ENCODE measurements around the gene MAN2B1.

The MAN2B1 gene

GRCh38 chr19:12669270-12670158 lies 3.0 kb upstream of the MAN2B1 start:
- Histone ChIP-seq H3K36me3 (ENCODE audit: insufficient read depth, low read length) (peaks cover 11% of the 10 kb centered on the region; the same call in 1 of the 2 replicates), H3K79me2 (ENCODE audit: insufficient read depth, low read length) (peaks cover 38% of the 10 kb centered on the region)

GRCh38 chr19:12668932-12669269 lies 2.4 kb upstream of the MAN2B1 start:
- Histone ChIP-seq H3K79me2 (ENCODE audit: insufficient read depth, low read length) (peaks cover 38% of the 10 kb centered on the region), H3K36me3 (ENCODE audit: insufficient read depth, low read length) (peaks cover 5% of the 10 kb centered on the region; the same call in 1 of the 2 replicates)
- no peak for TF ChIP-seq EZH2phosphoT487 (IDR thresholded peaks at IDR 0.05; ENCODE audit: borderline replicate concordance)
- no peak for TF ChIP-seq CTCF (conservative IDR thresholded peaks at IDR 0.05; ENCODE audit: low read length)

More at GRCh38 chr19:12669270-12670158, 3.0 kb upstream of the MAN2B1 start:
- H3K4me2 ChIP-seq (ENCODE audit: low read depth, low read length, poor library complexity, severe bottlenecking) = peak overlapping the region; percentile 89
- H2AFZ ChIP-seq (ENCODE audit: low read length) = peak overlapping the region; percentile 90
- H3K9ac ChIP-seq (ENCODE audit: low read depth, low read length, poor library complexity, severe bottlenecking) = peak overlapping the region; percentile 89
- no peaks in the 10 kb centered on the region for H3K9me2 ChIP-seq (replicated peaks; ENCODE audit: low read depth, low read length)
- no peaks in the 10 kb centered on the region for H3K9me3 ChIP-seq (ENCODE audit: insufficient read depth, low read depth, low read length)
- H3K27me3 ChIP-seq (ENCODE audit: insufficient read depth, low read length, poor library complexity, severe bottlenecking) = no peaks in the 10 kb centered on the region
- peaks cover 25% of the 10 kb centered on the region for H3K4me1 ChIP-seq (ENCODE audit: insufficient read depth, low read length, poor library complexity, severe bottlenecking)
- peak overlapping the region; percentile 79 for H3K4me3 ChIP-seq (ENCODE audit: low read length, poor library complexity, severe bottlenecking)
- no peaks in the 10 kb centered on the region for H3F3A ChIP-seq (ENCODE audit: low read depth)
- no peak for TF ChIP-seq EZH2phosphoT487 (IDR thresholded peaks at IDR 0.05; ENCODE audit: borderline replicate concordance)
- TF ChIP-seq CTCF (conservative IDR thresholded peaks at IDR 0.05; ENCODE audit: low read length) = no peak
- peaks cover 13% of the 10 kb centered on the region for H4K20me1 ChIP-seq (ENCODE audit: insufficient read depth, low read length, poor library complexity, severe bottlenecking)

GRCh38 chr19:12668346-12668745 lies 1.8 kb upstream of the MAN2B1 start:
- Histone ChIP-seq H3K36me3 (ENCODE audit: insufficient read depth, low read length) (peaks cover 5% of the 10 kb centered on the region; the same call in 1 of the 2 replicates), H4K20me1 (ENCODE audit: insufficient read depth, low read length, poor library complexity, severe bottlenecking) (peaks cover 13% of the 10 kb centered on the region), H3K4me1 (ENCODE audit: insufficient read depth, low read length, poor library complexity, severe bottlenecking) (peaks cover 25% of the 10 kb centered on the region), H3K9me2 (replicated peaks; ENCODE audit: low read depth, low read length) (no peaks in the 10 kb centered on the region), H2AFZ (ENCODE audit: low read length) (no peak overlapping the region), H3K4me3 (ENCODE audit: low read length, poor library complexity, severe bottlenecking) (peak overlapping the region; percentile 79), H3K79me2 (ENCODE audit: insufficient read depth, low read length) (peaks cover 38% of the 10 kb centered on the region), H3K27me3 (ENCODE audit: insufficient read depth, low read length, poor library complexity, severe bottlenecking) (no peaks in the 10 kb centered on the region), H3F3A (ENCODE audit: low read depth) (no peaks in the 10 kb centered on the region), H3K4me2 (ENCODE audit: low read depth, low read length, poor library complexity, severe bottlenecking) (peak overlapping the region; percentile 89), H3K9me3 (ENCODE audit: insufficient read depth, low read depth, low read length) (no peaks in the 10 kb centered on the region), H3K9ac (ENCODE audit: low read depth, low read length, poor library complexity, severe bottlenecking) (peak overlapping the region; percentile 89)
- no peak for TF ChIP-seq CTCF (conservative IDR thresholded peaks at IDR 0.05; ENCODE audit: low read length)
- no peak for TF ChIP-seq EZH2phosphoT487 (IDR thresholded peaks at IDR 0.05; ENCODE audit: borderline replicate concordance)

More at GRCh38 chr19:12668932-12669269, 2.4 kb upstream of the MAN2B1 start:
- H3K4me2 ChIP-seq (ENCODE audit: low read depth, low read length, poor library complexity, severe bottlenecking) = peak overlapping the region; percentile 89
- peak overlapping the region; percentile 89 for H3K9ac ChIP-seq (ENCODE audit: low read depth, low read length, poor library complexity, severe bottlenecking)
- no peaks in the 10 kb centered on the region for H3K27me3 ChIP-seq (ENCODE audit: insufficient read depth, low read length, poor library complexity, severe bottlenecking)
- H3F3A ChIP-seq (ENCODE audit: low read depth) = no peaks in the 10 kb centered on the region
- H3K4me1 ChIP-seq (ENCODE audit: insufficient read depth, low read length, poor library complexity, severe bottlenecking) = peaks cover 25% of the 10 kb centered on the region
- peaks cover 13% of the 10 kb centered on the region for H4K20me1 ChIP-seq (ENCODE audit: insufficient read depth, low read length, poor library complexity, severe bottlenecking)
- H3K9me2 ChIP-seq (replicated peaks; ENCODE audit: low read depth, low read length) = no peaks in the 10 kb centered on the region
- H2AFZ ChIP-seq (ENCODE audit: low read length) = peak overlapping the region; percentile 90
- no peaks in the 10 kb centered on the region for H3K9me3 ChIP-seq (ENCODE audit: insufficient read depth, low read depth, low read length)
- peak overlapping the region; percentile 79 for H3K4me3 ChIP-seq (ENCODE audit: low read length, poor library complexity, severe bottlenecking)
